Activated naive CD4-positive, alpha-beta T cell treated with anti-CD3 and anti-CD28 coated beads, Interleukin-2, amount 10 ng/mL, durations not matched to agents 7 days and 5 days (primary cell): ENCODE data around the gene ERCC3.
"Not testable (repeated sequence)": the region's sequence is repeated elsewhere in the genome, so short reads cannot be mapped to it uniquely, and the experiment has no call there.

Source experiments
- CTCF ChIA-PET: fragments of 350-600 bp; sonication (Branson Sonifier 250); formaldehyde crosslinking; loops from one replicate; lab custom pipeline; 2021; ENCODE audit warnings: antibody characterized with exemption; lab: Charles Lee
- DNase-seq: peaks from one replicate; pipeline ENCODE4 v3.0.0-alpha.2; 2020
- H3K27ac Mint-ChIP-seq: one replicate; pipeline ENCODE4 v1.8.0; 2021; ENCODE audit warnings: mild to moderate bottlenecking, moderate library complexity, mixed read lengths
- H3K27me3 Mint-ChIP-seq: one replicate; pipeline ENCODE4 v1.8.0; 2021; ENCODE audit warnings: mild to moderate bottlenecking, mixed read lengths
- H3K36me3 Mint-ChIP-seq: one replicate; pipeline ENCODE4 v1.8.0; 2021; ENCODE audit warnings: mixed read lengths
- H3K4me1 Mint-ChIP-seq: one replicate; pipeline ENCODE4 v1.8.0; 2021; ENCODE audit warnings: mixed read lengths
- H3K4me3 Mint-ChIP-seq: one replicate; pipeline ENCODE4 v1.8.0; 2021; ENCODE audit warnings: mild to moderate bottlenecking, moderate library complexity, mixed read lengths
- H3K9me3 Mint-ChIP-seq: one replicate; pipeline ENCODE4 v1.8.0; 2021; ENCODE audit warnings: mixed read lengths

Gene ERCC3

GRCh38 chr2:127259355-127259754 is 34.6 kb downstream of the ERCC3 start:
- Mint-ChIP-seq H3K4me3 (no peak overlapping the region), H3K36me3 (peaks cover 47% of the 10 kb centered on the region)

DNA sequence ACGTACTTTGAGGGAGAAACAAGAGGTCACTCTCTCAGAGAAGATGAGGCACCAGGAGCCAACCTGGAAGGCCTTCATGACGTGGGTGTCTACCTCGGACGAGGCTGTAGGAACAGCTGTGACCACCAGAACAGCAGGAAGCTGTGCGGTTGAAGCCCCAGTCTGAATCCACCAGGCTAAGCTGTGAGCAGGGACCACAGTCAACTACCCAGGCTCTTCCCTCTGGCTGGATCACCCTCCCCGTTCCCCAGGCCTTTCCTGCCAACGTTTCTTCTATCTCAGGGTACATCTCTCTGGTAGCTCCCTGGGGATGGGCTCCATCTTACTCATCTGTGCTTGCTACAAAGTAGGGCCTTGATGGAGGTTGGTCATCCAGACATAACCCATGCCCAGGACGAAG is 37.1 kb downstream of the ERCC3 start:
- Mint-ChIP-seq H3K27ac (no peak overlapping the region), H3K4me1 (no peaks in the 10 kb centered on the region), H3K9me3 (no peaks in the 10 kb centered on the region), H3K36me3 (peaks cover 42% of the 10 kb centered on the region), H3K4me3 (no peak overlapping the region), H3K27me3 (no peaks in the 10 kb centered on the region)
- DNase-seq: no peak
- CTCF ChIA-PET: no interaction called here

More at GRCh38 chr2:127259355-127259754, 34.6 kb downstream of the ERCC3 start:
- H3K9me3 Mint-ChIP-seq: no peaks in the 10 kb centered on the region
- no peak overlapping the region for H3K27ac Mint-ChIP-seq
- CTCF ChIA-PET: no interaction called here
- H3K4me1 Mint-ChIP-seq: no peaks in the 10 kb centered on the region
- DNase-seq: no peak
- H3K27me3 Mint-ChIP-seq: no peaks in the 10 kb centered on the region

GRCh38 chr2:127256381-127256780 is 37.6 kb downstream of the ERCC3 start:
- DNase-seq: no peak
- H3K4me1 Mint-ChIP-seq: no peaks in the 10 kb centered on the region
- no peak overlapping the region for H3K4me3 Mint-ChIP-seq
- H3K27ac Mint-ChIP-seq: no peak overlapping the region
- peaks cover 41% of the 10 kb centered on the region for H3K36me3 Mint-ChIP-seq
- CTCF ChIA-PET: no interaction called here
- no peaks in the 10 kb centered on the region for H3K9me3 Mint-ChIP-seq
- no peaks in the 10 kb centered on the region for H3K27me3 Mint-ChIP-seq

GRCh38 chr2:127255721-127256120 is 38.2 kb downstream of the ERCC3 start:
- Mint-ChIP-seq H3K4me3 (no peak overlapping the region), H3K4me1 (no peaks in the 10 kb centered on the region), H3K9me3 (no peaks in the 10 kb centered on the region), H3K27me3 (no peaks in the 10 kb centered on the region), H3K27ac (no peak overlapping the region), H3K36me3 (peaks cover 41% of the 10 kb centered on the region)
- CTCF ChIA-PET: no interaction called here
- no peak for DNase-seq

DNA sequence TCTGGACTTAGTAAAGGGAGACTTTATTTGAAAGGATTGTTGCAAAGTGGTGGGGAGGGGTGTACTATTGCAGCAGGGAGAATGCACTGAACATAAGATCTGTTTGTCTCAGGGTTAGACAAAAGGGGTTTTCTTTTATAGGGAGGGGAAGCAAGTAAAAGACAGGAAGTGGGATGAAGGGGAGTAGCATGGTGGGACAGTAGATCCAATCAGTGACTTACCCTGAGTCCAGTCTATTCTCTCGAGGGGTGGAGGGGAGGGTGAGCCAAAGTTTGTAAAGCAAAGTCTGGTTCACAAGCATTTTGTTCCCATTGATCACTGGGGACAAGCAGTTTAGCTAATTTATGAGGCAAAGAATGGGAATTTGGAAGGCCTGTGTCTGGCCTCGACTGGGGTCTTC is 38.8 kb downstream of the ERCC3 start:
- Mint-ChIP-seq H3K27me3 (no peaks in the 10 kb centered on the region), H3K4me3 (no peak overlapping the region), H3K9me3 (no peaks in the 10 kb centered on the region), H3K36me3 (peaks cover 38% of the 10 kb centered on the region), H3K27ac (peak overlapping the region; percentile 50), H3K4me1 (no peaks in the 10 kb centered on the region)
- CTCF ChIA-PET: no interaction called here
- DNase-seq: no peak

- Mint-ChIP-seq H3K4me3 (no peak overlapping the region), H3K27ac (no peak overlapping the region), H3K36me3 (peaks cover 33% of the 10 kb centered on the region), H3K4me1 (no peaks in the 10 kb centered on the region), H3K27me3 (no peaks in the 10 kb centered on the region), H3K9me3 (no peaks in the 10 kb centered on the region)
- DNase-seq: no peak
- CTCF ChIA-PET: no interaction called here
Observed at GRCh38 chr2:127254386-127254981, 39.5 kb downstream of the ERCC3 start.

DNA sequence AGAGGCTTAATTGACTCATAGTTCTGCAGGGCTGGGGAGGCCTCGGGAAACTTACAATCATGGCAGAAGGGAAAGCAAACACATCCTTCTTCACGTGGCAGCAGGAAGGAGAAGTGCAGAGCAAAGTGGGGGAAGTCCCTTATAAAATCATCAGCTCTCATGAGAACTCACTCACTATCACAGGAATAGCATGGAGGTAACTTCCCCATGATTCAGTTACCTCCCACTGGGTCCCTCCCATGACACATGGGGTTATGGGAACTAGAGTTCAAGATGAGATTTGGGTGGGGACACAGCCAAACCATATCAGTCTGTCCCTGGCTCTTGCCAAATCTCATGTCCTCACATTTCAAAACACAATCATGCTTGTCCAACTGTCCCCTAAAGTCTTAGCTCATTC is 52.8 kb downstream of the ERCC3 start:
- DNase-seq, H3K27me3 Mint-ChIP-seq, H3K4me3 Mint-ChIP-seq, H3K27ac Mint-ChIP-seq, CTCF ChIA-PET, H3K36me3 Mint-ChIP-seq, H3K4me1 Mint-ChIP-seq: not testable (repeated sequence)
- H3K9me3 Mint-ChIP-seq: peaks cover 18% of the 10 kb centered on the region

DNA sequence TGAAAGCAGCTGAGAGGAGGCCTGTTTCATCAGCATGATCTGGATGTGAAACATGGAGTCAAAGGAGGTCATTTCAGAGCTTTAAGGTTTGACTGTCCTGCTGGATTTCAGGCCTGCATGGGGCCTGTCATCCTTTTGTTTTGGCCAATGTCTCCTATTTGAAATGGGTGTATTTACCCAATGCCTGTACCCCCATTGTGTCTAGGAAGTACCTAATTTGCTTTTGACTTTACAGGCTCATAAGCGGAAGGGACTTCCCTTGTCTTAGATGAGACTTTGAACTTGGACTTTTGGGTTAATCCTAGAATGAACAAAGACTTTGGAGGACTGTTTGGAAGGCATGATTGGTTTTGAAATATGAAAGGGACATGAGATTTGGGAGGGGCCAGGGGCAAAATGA is 54.5 kb downstream of the ERCC3 start:
- Mint-ChIP-seq H3K27ac (no peak overlapping the region), H3K4me1 (no peaks in the 10 kb centered on the region), H3K36me3 (no peaks in the 10 kb centered on the region), H3K9me3 (peaks cover 18% of the 10 kb centered on the region), H3K27me3 (peaks cover 11% of the 10 kb centered on the region), H3K4me3 (no peak overlapping the region)
- CTCF ChIA-PET: no interaction called here
- no peak for DNase-seq

DNA sequence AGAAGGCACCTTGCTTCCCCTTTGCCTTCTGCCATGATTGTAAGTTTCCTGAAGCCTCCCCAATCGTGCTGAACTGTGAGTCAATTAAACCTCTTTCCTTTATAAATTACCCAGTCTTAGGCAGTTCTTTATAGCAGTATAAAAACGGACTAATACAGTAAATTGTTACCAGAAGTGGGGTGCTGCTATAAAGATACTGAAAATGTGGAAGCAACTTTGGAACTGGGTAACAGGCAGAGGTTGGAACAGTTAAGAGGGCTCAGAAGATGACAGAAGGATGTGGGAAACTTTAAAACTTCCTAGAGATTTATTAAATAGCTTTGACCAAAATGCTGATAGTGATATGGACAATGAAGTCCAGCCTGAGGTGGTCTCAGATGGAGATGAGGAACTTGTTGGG is 56.2 kb downstream of the ERCC3 start:
- CTCF ChIA-PET, H3K4me1 Mint-ChIP-seq, H3K4me3 Mint-ChIP-seq, H3K27ac Mint-ChIP-seq, DNase-seq, H3K36me3 Mint-ChIP-seq: not testable (repeated sequence)
- H3K27me3 Mint-ChIP-seq: peaks cover 11% of the 10 kb centered on the region
- peaks cover 18% of the 10 kb centered on the region for H3K9me3 Mint-ChIP-seq

- Mint-ChIP-seq H3K27ac (no peak overlapping the region), H3K4me3 (no peak overlapping the region), H3K36me3 (no peaks in the 10 kb centered on the region), H3K27me3 (peaks cover 4% of the 10 kb centered on the region), H3K9me3 (peaks cover 8% of the 10 kb centered on the region), H3K4me1 (no peaks in the 10 kb centered on the region)
- no peak for DNase-seq
- CTCF ChIA-PET: no interaction called here
Observed at GRCh38 chr2:127235082-127235702, 58.8 kb downstream of the ERCC3 start.

DNA sequence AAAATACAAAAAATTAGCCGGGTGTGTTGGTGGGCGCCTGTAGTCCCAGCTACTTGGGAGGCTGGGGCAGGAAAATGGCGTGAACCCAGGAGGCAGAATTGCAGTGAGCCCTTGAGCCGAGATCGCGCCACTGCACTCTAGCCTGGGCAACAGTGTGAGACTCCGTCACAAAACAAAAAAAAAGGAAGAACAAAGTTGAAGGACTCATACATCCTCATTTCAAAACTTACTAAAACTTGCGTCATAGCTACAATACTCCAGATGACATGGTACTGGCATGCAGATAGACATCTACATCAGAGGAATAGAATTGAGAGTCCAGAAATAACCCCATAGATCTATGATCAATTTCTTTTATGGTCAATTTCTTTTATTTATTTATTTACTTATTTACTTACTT is 60.2 kb downstream of the ERCC3 start:
- Mint-ChIP-seq H3K27me3 (peaks cover 4% of the 10 kb centered on the region), H3K4me3 (no peak overlapping the region), H3K4me1 (no peaks in the 10 kb centered on the region), H3K9me3 (peaks cover 6% of the 10 kb centered on the region), H3K27ac (no peak overlapping the region), H3K36me3 (no peaks in the 10 kb centered on the region)
- CTCF ChIA-PET: no interaction called here
- DNase-seq: no peak

DNA sequence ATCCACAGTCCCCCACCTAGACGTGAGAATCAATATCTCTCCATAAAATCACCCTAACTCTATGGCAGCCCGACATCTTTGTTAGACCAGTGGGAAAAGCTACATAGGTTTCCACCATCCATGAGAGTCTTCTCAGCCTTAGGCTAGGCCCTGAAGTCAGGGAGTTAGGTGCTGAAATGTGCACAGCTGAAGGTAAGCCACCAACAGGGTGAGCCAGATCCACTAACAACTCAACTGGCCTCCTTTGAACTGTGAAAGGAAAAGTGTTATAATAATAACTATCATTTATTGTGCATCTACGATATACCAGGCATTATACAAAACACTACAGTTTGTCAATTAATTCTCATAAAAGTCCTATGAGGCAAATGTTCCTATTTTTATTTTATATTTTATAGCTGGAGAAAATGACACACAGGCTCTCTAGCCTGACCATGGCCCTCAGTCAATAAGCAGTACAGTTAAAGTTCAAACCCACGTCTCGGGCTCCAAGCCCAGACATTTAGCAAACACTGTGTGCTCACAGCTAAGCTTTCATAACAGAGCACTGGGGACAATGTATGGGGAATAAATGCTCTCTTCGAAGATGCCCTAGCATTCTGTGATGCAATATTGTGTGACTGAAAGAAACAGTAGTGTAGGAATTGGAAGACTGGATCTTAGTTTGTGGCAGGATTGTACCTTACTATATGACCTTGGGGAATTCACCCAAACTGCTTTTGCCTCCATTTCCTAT is 62.6 kb downstream of the ERCC3 start:
- H3K4me1 Mint-ChIP-seq: no peaks in the 10 kb centered on the region
- no peak for DNase-seq
- H3K9me3 Mint-ChIP-seq: peaks cover 4% of the 10 kb centered on the region
- H3K27me3 Mint-ChIP-seq: peaks cover 8% of the 10 kb centered on the region
- no peak overlapping the region for H3K4me3 Mint-ChIP-seq
- CTCF ChIA-PET: no interaction called here
- H3K36me3 Mint-ChIP-seq: no peaks in the 10 kb centered on the region
- no peak overlapping the region for H3K27ac Mint-ChIP-seq

DNA sequence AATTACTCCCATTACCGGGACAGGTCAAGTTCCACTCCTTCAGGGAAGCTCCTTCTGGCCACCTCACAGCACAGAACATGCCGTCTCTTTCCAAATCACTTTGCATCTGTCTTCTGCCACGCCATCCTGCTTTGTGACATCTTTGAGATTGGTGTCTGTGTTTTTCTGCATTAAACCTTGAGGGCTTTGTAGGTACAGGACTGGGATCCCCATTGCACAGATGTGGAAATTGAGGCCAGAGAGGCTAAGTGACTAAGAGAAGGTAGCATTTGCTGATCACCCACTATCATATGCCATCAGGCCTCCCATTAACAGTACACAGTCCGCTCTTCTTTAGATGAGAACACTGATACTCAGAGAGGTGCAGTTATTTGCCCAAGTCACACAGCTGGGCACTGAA is 64.4 kb downstream of the ERCC3 start:
- no peaks in the 10 kb centered on the region for H3K4me1 Mint-ChIP-seq
- no peak overlapping the region for H3K27ac Mint-ChIP-seq
- H3K36me3 Mint-ChIP-seq: no peaks in the 10 kb centered on the region
- H3K4me3 Mint-ChIP-seq: no peak overlapping the region
- H3K9me3 Mint-ChIP-seq: peaks cover 4% of the 10 kb centered on the region
- CTCF ChIA-PET: no interaction called here
- no peak for DNase-seq
- H3K27me3 Mint-ChIP-seq: peaks cover 20% of the 10 kb centered on the region

DNA sequence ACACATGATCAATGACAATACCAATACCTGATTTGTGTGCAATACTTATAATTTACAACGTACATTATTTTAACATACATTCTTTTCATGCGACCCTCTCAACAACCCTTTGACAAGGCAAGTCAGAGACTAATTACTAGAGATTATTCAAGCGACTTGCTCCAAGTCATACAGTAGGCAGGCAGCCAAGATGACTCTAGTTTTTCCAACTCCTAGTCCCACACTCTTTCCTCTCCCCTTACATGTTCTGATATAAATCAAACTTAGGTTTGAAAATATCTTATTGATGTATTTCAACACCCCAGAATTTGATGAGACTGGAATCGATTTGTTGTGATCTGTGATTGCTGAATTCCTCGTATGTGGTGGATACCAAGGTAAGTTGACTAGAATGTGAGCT is 65.8 kb downstream of the ERCC3 start:
- Mint-ChIP-seq H3K27me3 (peaks cover 27% of the 10 kb centered on the region), H3K4me1 (no peaks in the 10 kb centered on the region), H3K27ac (no peak overlapping the region), H3K4me3 (no peak overlapping the region), H3K36me3 (no peaks in the 10 kb centered on the region), H3K9me3 (peaks cover 4% of the 10 kb centered on the region)
- CTCF ChIA-PET: interaction anchor here (0.8 kb wide), 1 partner anchor 251 kb away, joined by 3 read pairs; no protein-coding TSS in a partner anchor
- DNase-seq: no peak

GRCh38 chr2:127227264-127227660 is 66.7 kb downstream of the ERCC3 start:
- H3K27ac Mint-ChIP-seq, H3K36me3 Mint-ChIP-seq, H3K9me3 Mint-ChIP-seq, H3K4me1 Mint-ChIP-seq, DNase-seq, H3K4me3 Mint-ChIP-seq: not testable (repeated sequence)
- CTCF ChIA-PET: interaction anchor here (0.6 kb wide), 1 partner anchor 189 kb away, joined by 3 read pairs; no protein-coding TSS in a partner anchor
- H3K27me3 Mint-ChIP-seq: peaks cover 35% of the 10 kb centered on the region
